HepG2 (cell line): ENCODE results near the gene IL6R. TPM values are rescaled to one million over a fixed set of nuclear protein-coding genes. Genes with fewer than 3 reads are reported as not detected.

Source experiments
- JUNB ChIP-seq: sonication (generic); formaldehyde crosslinking; IDR thresholded peaks from 2 replicates; pipeline ENCODE4 v1.8.0; 2022; ENCODE audit warnings: missing genetic modification reagents, mild to moderate bottlenecking, borderline replicate concordance
- NFYC ChIP-seq: IDR thresholded peaks from 2 replicates; pipeline ENCODE4 v1.6.1; 2016; ENCODE audit warnings: missing genetic modification reagents, missing compliant biosample characterization
- NR2F6 ChIP-seq, 2 experiments: IDR thresholded peaks; 2 replicates each; pipeline ENCODE4 v1.6.1; 2016; ENCODE audit warnings: antibody characterized with exemption in 1 of 2, mild to moderate bottlenecking in 1 of 2
- PAX8 ChIP-seq: sonication (generic); formaldehyde crosslinking; IDR thresholded peaks from 2 replicates; pipeline ENCODE4 v1.8.0; 2022; ENCODE audit warnings: mild to moderate bottlenecking, missing genetic modification reagents, borderline replicate concordance
- STAG1 ChIP-seq: sonication (generic); formaldehyde crosslinking; IDR thresholded peaks from 2 replicates; pipeline ENCODE4 v1.4.0; 2020; ENCODE audit warnings: missing genetic modification reagents
- ZNF224 ChIP-seq: sonication (generic); formaldehyde crosslinking; IDR thresholded peaks from 2 replicates; pipeline ENCODE4 v1.5.0; 2020; ENCODE audit warnings: mild to moderate bottlenecking, missing genetic modification reagents
- polyA plus RNA-seq, 8 experiments: library from polyadenylated mRNA; depleted of rRNA in 3 of 8; stranded (reverse) in 7 of 8; unstranded in 1 of 8; fragments of >200 nt; fragmentation: Illumina TruSeq in 4 of 8; extraction: Trizol in 4 of 8; gene quantifications; 2 replicates each; pipeline versions ENCODE4 v1.2.1 to v1.2.3, GENCODE V29; 2011 to 2016; ENCODE audit warnings: low read depth in 4 of 8, missing spikeins in 1 of 8, mixed read lengths in 1 of 8; ENCODE audit not compliant: insufficient read depth in 1 of 8
- total RNA-seq, 5 experiments: library from RNA; depleted of rRNA; stranded (reverse); fragments of >200 nt; fragmentation: Illumina TruSeq; extraction: Trizol; gene quantifications; 2 replicates each; pipeline ENCODE4 v1.2.3, GENCODE V29; 2016; ENCODE audit warnings: low read depth in 1 of 5
- TF ChIP-seq, protein P1 (sequence below), 2 experiments: fragments of 450-650 bp in 1 of 2; sonication (generic) in 1 of 2; formaldehyde crosslinking in 1 of 2; IDR thresholded peaks; 2 replicates each; pipeline versions ENCODE4 v1.6.1 to v1.8.0; 2016 to 2022; ENCODE audit warnings: antibody characterized with exemption in 1 of 2, mild to moderate bottlenecking in 1 of 2, missing genetic modification reagents in 1 of 2
- TF ChIP-seq, protein P2 (sequence below): sonication (generic); formaldehyde crosslinking; conservative IDR thresholded peaks from 2 replicates; pipeline ENCODE4 v1.4.0; 2020; ENCODE audit warnings: missing genetic modification reagents
- TF ChIP-seq, protein P3 (sequence below): sonication (generic); formaldehyde crosslinking; IDR thresholded peaks from 2 replicates; pipeline ENCODE4 v1.8.1; 2022; ENCODE audit warnings: mild to moderate bottlenecking, missing genetic modification reagents
- TF ChIP-seq, protein P4 (sequence below), 2 experiments: IDR thresholded peaks; 2 replicates each; pipeline ENCODE4 v1.6.1; 2011 to 2012; ENCODE audit warnings: low read length in 2 of 2, borderline replicate concordance in 1 of 2, low read depth in 1 of 2, mild to moderate bottlenecking in 1 of 2, moderate library complexity in 1 of 2

Gene IL6R
- total and polyA plus RNA-seq, 2 of the 13 experiments (the other 11 are each of a cell fraction or from before 2014, with no cell fraction given): 5.0 to 24.5 TPM

DNA sequence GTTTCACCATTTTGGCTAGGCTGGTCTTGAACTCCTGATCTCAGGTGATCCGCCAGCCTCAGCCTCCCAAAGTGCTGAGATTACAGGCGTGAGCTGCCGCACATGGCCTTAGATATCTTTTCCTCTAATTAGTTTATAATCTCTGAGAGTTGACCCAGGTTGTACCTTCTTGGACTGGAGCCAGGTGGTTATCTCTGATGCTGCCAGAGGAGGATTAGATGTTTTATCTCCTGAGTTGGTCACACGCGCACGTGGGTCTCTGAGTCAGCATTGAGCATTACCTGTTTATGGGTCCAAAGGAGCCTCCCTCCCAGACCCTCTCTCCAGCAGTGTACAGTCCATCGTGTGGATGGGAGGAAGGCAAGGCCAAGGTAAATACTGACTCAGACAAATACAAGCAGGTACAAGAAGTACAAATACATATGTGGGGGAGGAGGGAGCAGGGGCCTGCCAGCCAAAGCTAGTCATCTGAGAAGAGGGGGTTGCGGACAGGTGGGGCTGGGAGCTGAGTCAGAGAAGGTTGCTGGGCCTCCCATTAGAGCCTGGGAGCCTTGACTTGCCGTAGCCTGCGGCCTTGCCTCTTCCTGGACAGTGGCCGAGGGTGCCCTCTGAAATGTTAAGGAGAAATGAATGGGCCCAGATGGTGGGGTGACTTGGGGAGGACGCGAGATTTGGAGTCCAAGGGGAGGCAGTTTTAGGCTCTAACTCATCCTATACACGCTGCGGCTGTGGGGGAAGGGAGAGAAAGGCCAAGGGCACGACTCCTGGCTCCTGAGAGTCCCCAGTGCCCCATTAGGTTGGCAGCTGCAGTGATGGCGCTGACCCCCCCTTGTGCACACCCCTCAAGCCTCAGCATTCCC, 13.1 kb downstream of the IL6R start (continued):
- TF ChIP-seq, protein P1, sequence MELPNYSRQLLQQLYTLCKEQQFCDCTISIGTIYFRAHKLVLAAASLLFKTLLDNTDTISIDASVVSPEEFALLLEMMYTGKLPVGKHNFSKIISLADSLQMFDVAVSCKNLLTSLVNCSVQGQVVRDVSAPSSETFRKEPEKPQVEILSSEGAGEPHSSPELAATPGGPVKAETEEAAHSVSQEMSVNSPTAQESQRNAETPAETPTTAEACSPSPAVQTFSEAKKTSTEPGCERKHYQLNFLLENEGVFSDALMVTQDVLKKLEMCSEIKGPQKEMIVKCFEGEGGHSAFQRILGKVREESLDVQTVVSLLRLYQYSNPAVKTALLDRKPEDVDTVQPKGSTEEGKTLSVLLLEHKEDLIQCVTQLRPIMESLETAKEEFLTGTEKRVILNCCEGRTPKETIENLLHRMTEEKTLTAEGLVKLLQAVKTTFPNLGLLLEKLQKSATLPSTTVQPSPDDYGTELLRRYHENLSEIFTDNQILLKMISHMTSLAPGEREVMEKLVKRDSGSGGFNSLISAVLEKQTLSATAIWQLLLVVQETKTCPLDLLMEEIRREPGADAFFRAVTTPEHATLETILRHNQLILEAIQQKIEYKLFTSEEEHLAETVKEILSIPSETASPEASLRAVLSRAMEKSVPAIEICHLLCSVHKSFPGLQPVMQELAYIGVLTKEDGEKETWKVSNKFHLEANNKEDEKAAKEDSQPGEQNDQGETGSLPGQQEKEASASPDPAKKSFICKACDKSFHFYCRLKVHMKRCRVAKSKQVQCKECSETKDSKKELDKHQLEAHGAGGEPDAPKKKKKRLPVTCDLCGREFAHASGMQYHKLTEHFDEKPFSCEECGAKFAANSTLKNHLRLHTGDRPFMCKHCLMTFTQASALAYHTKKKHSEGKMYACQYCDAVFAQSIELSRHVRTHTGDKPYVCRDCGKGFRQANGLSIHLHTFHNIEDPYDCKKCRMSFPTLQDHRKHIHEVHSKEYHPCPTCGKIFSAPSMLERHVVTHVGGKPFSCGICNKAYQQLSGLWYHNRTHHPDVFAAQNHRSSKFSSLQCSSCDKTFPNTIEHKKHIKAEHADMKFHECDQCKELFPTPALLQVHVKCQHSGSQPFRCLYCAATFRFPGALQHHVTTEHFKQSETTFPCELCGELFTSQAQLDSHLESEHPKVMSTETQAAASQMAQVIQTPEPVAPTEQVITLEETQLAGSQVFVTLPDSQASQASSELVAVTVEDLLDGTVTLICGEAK (IDR thresholded peaks at IDR 0.05): no peak
- TF ChIP-seq, protein P1 (CRISPR knock-in tag; IDR thresholded peaks at IDR 0.05): no peak; the same call in 1 of the 2 replicates
- TF ChIP-seq STAG1 (CRISPR knock-in tag): peak; percentile 10; the same call in 1 of the 2 replicates
- peak; percentile 80; the same call in 1 of the 2 replicates for TF ChIP-seq NR2F6 (IDR thresholded peaks at IDR 0.05)
- TF ChIP-seq NR2F6 (CRISPR knock-in tag; IDR thresholded peaks at IDR 0.05): peak; percentile 83
- TF ChIP-seq JUNB (CRISPR knock-in tag): peak; percentile 99
- peak; percentile 25; the same call in 1 of the 2 replicates for TF ChIP-seq NFYC (CRISPR knock-in tag)
- peak; percentile 61; the same call in 1 of the 2 replicates for TF ChIP-seq ZNF224 (CRISPR knock-in tag)
- TF ChIP-seq, protein P2, sequence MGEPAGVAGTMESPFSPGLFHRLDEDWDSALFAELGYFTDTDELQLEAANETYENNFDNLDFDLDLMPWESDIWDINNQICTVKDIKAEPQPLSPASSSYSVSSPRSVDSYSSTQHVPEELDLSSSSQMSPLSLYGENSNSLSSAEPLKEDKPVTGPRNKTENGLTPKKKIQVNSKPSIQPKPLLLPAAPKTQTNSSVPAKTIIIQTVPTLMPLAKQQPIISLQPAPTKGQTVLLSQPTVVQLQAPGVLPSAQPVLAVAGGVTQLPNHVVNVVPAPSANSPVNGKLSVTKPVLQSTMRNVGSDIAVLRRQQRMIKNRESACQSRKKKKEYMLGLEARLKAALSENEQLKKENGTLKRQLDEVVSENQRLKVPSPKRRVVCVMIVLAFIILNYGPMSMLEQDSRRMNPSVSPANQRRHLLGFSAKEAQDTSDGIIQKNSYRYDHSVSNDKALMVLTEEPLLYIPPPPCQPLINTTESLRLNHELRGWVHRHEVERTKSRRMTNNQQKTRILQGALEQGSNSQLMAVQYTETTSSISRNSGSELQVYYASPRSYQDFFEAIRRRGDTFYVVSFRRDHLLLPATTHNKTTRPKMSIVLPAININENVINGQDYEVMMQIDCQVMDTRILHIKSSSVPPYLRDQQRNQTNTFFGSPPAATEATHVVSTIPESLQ: no peak
- TF ChIP-seq, protein P3, sequence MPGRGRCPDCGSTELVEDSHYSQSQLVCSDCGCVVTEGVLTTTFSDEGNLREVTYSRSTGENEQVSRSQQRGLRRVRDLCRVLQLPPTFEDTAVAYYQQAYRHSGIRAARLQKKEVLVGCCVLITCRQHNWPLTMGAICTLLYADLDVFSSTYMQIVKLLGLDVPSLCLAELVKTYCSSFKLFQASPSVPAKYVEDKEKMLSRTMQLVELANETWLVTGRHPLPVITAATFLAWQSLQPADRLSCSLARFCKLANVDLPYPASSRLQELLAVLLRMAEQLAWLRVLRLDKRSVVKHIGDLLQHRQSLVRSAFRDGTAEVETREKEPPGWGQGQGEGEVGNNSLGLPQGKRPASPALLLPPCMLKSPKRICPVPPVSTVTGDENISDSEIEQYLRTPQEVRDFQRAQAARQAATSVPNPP (CRISPR knock-in tag): 0 out of 2 replicates have a peak, but pooled peaks have one; percentile 43
- TF ChIP-seq, protein P4, sequence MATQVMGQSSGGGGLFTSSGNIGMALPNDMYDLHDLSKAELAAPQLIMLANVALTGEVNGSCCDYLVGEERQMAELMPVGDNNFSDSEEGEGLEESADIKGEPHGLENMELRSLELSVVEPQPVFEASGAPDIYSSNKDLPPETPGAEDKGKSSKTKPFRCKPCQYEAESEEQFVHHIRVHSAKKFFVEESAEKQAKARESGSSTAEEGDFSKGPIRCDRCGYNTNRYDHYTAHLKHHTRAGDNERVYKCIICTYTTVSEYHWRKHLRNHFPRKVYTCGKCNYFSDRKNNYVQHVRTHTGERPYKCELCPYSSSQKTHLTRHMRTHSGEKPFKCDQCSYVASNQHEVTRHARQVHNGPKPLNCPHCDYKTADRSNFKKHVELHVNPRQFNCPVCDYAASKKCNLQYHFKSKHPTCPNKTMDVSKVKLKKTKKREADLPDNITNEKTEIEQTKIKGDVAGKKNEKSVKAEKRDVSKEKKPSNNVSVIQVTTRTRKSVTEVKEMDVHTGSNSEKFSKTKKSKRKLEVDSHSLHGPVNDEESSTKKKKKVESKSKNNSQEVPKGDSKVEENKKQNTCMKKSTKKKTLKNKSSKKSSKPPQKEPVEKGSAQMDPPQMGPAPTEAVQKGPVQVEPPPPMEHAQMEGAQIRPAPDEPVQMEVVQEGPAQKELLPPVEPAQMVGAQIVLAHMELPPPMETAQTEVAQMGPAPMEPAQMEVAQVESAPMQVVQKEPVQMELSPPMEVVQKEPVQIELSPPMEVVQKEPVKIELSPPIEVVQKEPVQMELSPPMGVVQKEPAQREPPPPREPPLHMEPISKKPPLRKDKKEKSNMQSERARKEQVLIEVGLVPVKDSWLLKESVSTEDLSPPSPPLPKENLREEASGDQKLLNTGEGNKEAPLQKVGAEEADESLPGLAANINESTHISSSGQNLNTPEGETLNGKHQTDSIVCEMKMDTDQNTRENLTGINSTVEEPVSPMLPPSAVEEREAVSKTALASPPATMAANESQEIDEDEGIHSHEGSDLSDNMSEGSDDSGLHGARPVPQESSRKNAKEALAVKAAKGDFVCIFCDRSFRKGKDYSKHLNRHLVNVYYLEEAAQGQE (IDR thresholded peaks at IDR 0.05; ENCODE audit: borderline replicate concordance in 1 of 2, low read depth in 1 of 2, low read length in 2 of 2): peak in 1 of 2 experiments; percentile 54; a peak in 1 of 4 replicates
- TF ChIP-seq PAX8 (CRISPR knock-in tag): no peak
